ENCODE results near the gene TMEM50B. TPM values are rescaled to one million over a fixed set of nuclear protein-coding genes. Genes with fewer than 3 reads are reported as not detected.

TMEM50B gene
- total RNA-seq, 1 experiment from 2014 or later: 18.9 TPM

GRCh38 chr21:33441489-33442477 lies 38.0 kb downstream of the TMEM50B start:
- H3K27me3 ChIP-seq (replicated peaks; ENCODE audit: insufficient read depth, low read depth, low read length, poor library complexity): no peaks in the 10 kb centered on the region
- CTCF ChIA-PET: interaction anchor here (1.2 to 1.6 kb wide), 2 partner anchors 242 to 244 kb away, joined by 3 read pairs; no protein-coding TSS in a partner anchor
- intact Hi-C loops (cut with micrococcal nuclease; ENCODE audit: unreplicated experiment): loop anchor here (10.0 kb wide), 1 partner anchor 447 kb away; no protein-coding TSS in a partner anchor
- TF ChIP-seq, protein P1, sequence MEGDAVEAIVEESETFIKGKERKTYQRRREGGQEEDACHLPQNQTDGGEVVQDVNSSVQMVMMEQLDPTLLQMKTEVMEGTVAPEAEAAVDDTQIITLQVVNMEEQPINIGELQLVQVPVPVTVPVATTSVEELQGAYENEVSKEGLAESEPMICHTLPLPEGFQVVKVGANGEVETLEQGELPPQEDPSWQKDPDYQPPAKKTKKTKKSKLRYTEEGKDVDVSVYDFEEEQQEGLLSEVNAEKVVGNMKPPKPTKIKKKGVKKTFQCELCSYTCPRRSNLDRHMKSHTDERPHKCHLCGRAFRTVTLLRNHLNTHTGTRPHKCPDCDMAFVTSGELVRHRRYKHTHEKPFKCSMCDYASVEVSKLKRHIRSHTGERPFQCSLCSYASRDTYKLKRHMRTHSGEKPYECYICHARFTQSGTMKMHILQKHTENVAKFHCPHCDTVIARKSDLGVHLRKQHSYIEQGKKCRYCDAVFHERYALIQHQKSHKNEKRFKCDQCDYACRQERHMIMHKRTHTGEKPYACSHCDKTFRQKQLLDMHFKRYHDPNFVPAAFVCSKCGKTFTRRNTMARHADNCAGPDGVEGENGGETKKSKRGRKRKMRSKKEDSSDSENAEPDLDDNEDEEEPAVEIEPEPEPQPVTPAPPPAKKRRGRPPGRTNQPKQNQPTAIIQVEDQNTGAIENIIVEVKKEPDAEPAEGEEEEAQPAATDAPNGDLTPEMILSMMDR (conservative IDR thresholded peaks at IDR 0.05; ENCODE audit: low read depth, low read length): no peak
- TF ChIP-seq EZH2 (IDR thresholded peaks at IDR 0.05; ENCODE audit: borderline replicate concordance, low read depth, low read length, poor library complexity, severe bottlenecking): no peak
- H3K36me3 ChIP-seq (ENCODE audit: insufficient read depth, low read length, poor library complexity, severe bottlenecking): peaks cover 14% of the 10 kb centered on the region
- H3K27ac ChIP-seq (ENCODE audit: low read depth, low read length, poor library complexity, severe bottlenecking): no peak overlapping the region
- peak; percentile 91 for DNase-seq (ENCODE audit: low spot score)
- POLR2A ChIA-PET (ENCODE audit: low non-redundant PET): no interaction called here
- no TSS peak for BruUV-seq (replicated peaks)
- H3K9me3 ChIP-seq (ENCODE audit: low read depth, low read length, poor library complexity, severe bottlenecking): no peaks in the 10 kb centered on the region
- peaks cover 11% of the 10 kb centered on the region for H3K4me1 ChIP-seq (ENCODE audit: insufficient read depth, low read length, poor library complexity, severe bottlenecking)
- H3K4me3 ChIP-seq (ENCODE audit: low read depth, low read length, poor library complexity, severe bottlenecking): no peak overlapping the region

DNA sequence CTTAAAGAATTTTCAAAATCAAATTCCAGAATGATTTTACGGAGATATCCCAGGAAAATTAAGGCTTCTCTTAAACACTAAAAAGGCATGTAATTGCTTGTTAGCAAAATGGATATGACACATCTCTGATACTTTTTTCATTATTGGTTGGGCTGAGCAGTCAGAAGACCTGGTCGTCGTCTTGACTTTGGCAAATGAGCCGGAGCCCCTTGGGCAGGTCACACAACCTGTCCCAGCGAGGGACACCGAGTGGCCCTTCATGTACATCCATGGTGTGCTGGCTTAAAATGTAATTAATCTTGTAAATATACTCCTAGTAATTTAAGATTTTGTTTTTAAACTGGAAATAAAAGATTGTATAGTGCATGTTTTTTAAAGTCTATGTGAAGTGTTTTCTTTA lies 42.6 kb downstream of the TMEM50B start:
- no TSS peak for BruUV-seq (replicated peaks)

GRCh38 chr21:33434770-33435360 lies 44.9 kb downstream of the TMEM50B start:
- ChIA-PET POLR2A (ENCODE audit: low non-redundant PET) (no interaction called here), CTCF (no interaction called here)
- no peak for DNase-seq (ENCODE audit: low spot score)
- intact Hi-C loops (cut with micrococcal nuclease; ENCODE audit: unreplicated experiment): no loop called here
- no peak overlapping the region for H3K4me3 ChIP-seq (ENCODE audit: low read depth, low read length, poor library complexity, severe bottlenecking)
- TF ChIP-seq, protein P1 (conservative IDR thresholded peaks at IDR 0.05; ENCODE audit: low read depth, low read length): no peak
- TF ChIP-seq EZH2 (IDR thresholded peaks at IDR 0.05; ENCODE audit: borderline replicate concordance, low read depth, low read length, poor library complexity, severe bottlenecking): no peak
- H3K9me3 ChIP-seq (ENCODE audit: low read depth, low read length, poor library complexity, severe bottlenecking): no peaks in the 10 kb centered on the region
- no peaks in the 10 kb centered on the region for H3K4me1 ChIP-seq (ENCODE audit: insufficient read depth, low read length, poor library complexity, severe bottlenecking)
- H3K36me3 ChIP-seq (ENCODE audit: insufficient read depth, low read length, poor library complexity, severe bottlenecking): peaks cover 49% of the 10 kb centered on the region
- no peaks in the 10 kb centered on the region for H3K27me3 ChIP-seq (replicated peaks; ENCODE audit: insufficient read depth, low read depth, low read length, poor library complexity)
- TSS peak; percentile 4 for BruUV-seq (replicated peaks)
- H3K27ac ChIP-seq (ENCODE audit: low read depth, low read length, poor library complexity, severe bottlenecking): no peak overlapping the region

More for the DNA sequence above, 42.6 kb downstream of the TMEM50B start:
- Histone ChIP-seq H3K4me3 (ENCODE audit: low read depth, low read length, poor library complexity, severe bottlenecking) (no peak overlapping the region), H3K4me1 (ENCODE audit: insufficient read depth, low read length, poor library complexity, severe bottlenecking) (peaks cover 8% of the 10 kb centered on the region), H3K9me3 (ENCODE audit: low read depth, low read length, poor library complexity, severe bottlenecking) (no peaks in the 10 kb centered on the region), H3K36me3 (ENCODE audit: insufficient read depth, low read length, poor library complexity, severe bottlenecking) (peaks cover 45% of the 10 kb centered on the region), H3K27me3 (replicated peaks; ENCODE audit: insufficient read depth, low read depth, low read length, poor library complexity) (no peaks in the 10 kb centered on the region), H3K27ac (ENCODE audit: low read depth, low read length, poor library complexity, severe bottlenecking) (no peak overlapping the region)
- TF ChIP-seq, protein P1 (conservative IDR thresholded peaks at IDR 0.05; ENCODE audit: low read depth, low read length): no peak
- no peak for TF ChIP-seq EZH2 (IDR thresholded peaks at IDR 0.05; ENCODE audit: borderline replicate concordance, low read depth, low read length, poor library complexity, severe bottlenecking)
- POLR2A ChIA-PET (ENCODE audit: low non-redundant PET): no interaction called here
- no peak for DNase-seq (ENCODE audit: low spot score)
- intact Hi-C loops (cut with micrococcal nuclease; ENCODE audit: unreplicated experiment): no loop called here
- CTCF ChIA-PET: no interaction called here

All from A673 (cell line).